K562 (cell line): ENCODE data around the gene SCARF1. TPM values are rescaled to one million over a fixed set of nuclear protein-coding genes. Genes with fewer than 3 reads are reported as not detected.

ENCODE experiments used
- ATAC-seq: fragments of 200-7000 bp; cut with Tn5 transposase; 3 replicates; pipeline ENCODE4 v1.9.1; 2020; ENCODE audit warnings: moderate library complexity
- BruUV-seq: library from RNA; stranded (reverse); fragments of 400-500 nt; replicated peaks from 2 replicates; lab custom pipeline; 2021; lab: Mats Ljungman, UMichigan
- CTCF ChIA-PET: fragments of 300-600 bp; formaldehyde crosslinking; extraction: SDS; loops from one replicate; lab custom pipeline; 2021; ENCODE audit warnings: low intra/inter-chr PET ratio; lab: Yijun Ruan, JAX
- POLR2A ChIA-PET: fragments of 300-600, 350-650 bp; sonication (Branson Sonifier 250); formaldehyde crosslinking; extraction: SDS; loops from one replicate; lab custom pipeline; 2021; ENCODE audit warnings: antibody characterized with exemption, inconsistent platforms; lab: Yijun Ruan, JAX
- DNase-seq, 4 experiments: peaks; one replicate each; pipeline versions ENCODE4 v3.0.0 to v3.0.0-alpha.2; 2011 to 2018; ENCODE audit warnings: low spot score in 3 of 4, mixed read lengths in 3 of 4; ENCODE audit errors: extremely low read depth in 1 of 4
- FAIRE-seq: peaks from 2 replicates; lab custom pipeline; 2011; peaks lifted over from hg19 to GRCh38; lab: Jason Lieb, UNC
- H2AFZ ChIP-seq: 2 replicates; pipeline ENCODE4 v1.6.0; 2011; ENCODE audit warnings: low read depth, low read length, control low read depth, inconsistent platforms
- H3K27ac ChIP-seq: fragments of 200-600 bp; 3 replicates; pipeline ENCODE4 v1.8.0; 2011; ENCODE audit warnings: low read depth, mild to moderate bottlenecking, control low read depth, inconsistent platforms, low read length, moderate library complexity, mixed read lengths; ENCODE audit errors: extremely low read depth
- H3K27me3 ChIP-seq, 2 experiments: fragments of 300-600 bp in 1 of 2; 2 replicates in 1 of 2; 3 replicates in 1 of 2; pipeline versions ENCODE4 v1.6.0 to v1.8.0; 2011; ENCODE audit warnings: inconsistent platforms in 2 of 2, low read length in 2 of 2, mild to moderate bottlenecking in 1 of 2, mixed read lengths in 1 of 2, moderate library complexity in 1 of 2; ENCODE audit not compliant: control insufficient read depth in 2 of 2, insufficient read depth in 2 of 2
- H3K36me3 ChIP-seq: fragments of 300-600 bp; 3 replicates; pipeline ENCODE4 v1.8.0; 2011; ENCODE audit warnings: mild to moderate bottlenecking, low read length, inconsistent platforms; ENCODE audit not compliant: control insufficient read depth, insufficient read depth
- H3K4me1 ChIP-seq, 2 experiments: fragments of 200-600 bp in 1 of 2; replicated peaks in 1 of 2; 2 replicates in 1 of 2; 3 replicates in 1 of 2; pipeline versions ENCODE4 v1.5.1 to v1.8.0; 2011; ENCODE audit warnings: inconsistent platforms in 2 of 2, low read length in 2 of 2, mild to moderate bottlenecking in 1 of 2, mixed read lengths in 1 of 2, moderate library complexity in 1 of 2; ENCODE audit not compliant: control insufficient read depth in 2 of 2, insufficient read depth in 2 of 2
- H3K4me2 ChIP-seq: 2 replicates; pipeline ENCODE4 v1.6.1; 2011; ENCODE audit warnings: low read length, control low read depth, inconsistent platforms, mixed read lengths; ENCODE audit not compliant: insufficient read depth
- H3K4me3 ChIP-seq: fragments of 200-600 bp; sonication (generic), shearing (Covaris generic); 2 replicates; pipeline ENCODE4 v1.5.1; 2016; ENCODE audit warnings: control low read depth, inconsistent platforms
- H3K79me2 ChIP-seq: fragments of 200-600 bp; 3 replicates; pipeline ENCODE4 v1.8.0; 2011; ENCODE audit warnings: low read length, inconsistent platforms; ENCODE audit not compliant: control insufficient read depth, insufficient read depth
- H3K9ac ChIP-seq, 2 experiments: 2 replicates each; pipeline versions ENCODE4 v1.6.0 to v1.6.1; 2011; ENCODE audit warnings: low read depth in 2 of 2, low read length in 2 of 2, control low read depth in 1 of 2, inconsistent platforms in 1 of 2, mild to moderate bottlenecking in 1 of 2, mixed read lengths in 1 of 2; ENCODE audit not compliant: insufficient read depth in 1 of 2
- H3K9me1 ChIP-seq: one replicate; pipeline ENCODE4 v1.6.0; 2011; ENCODE audit warnings: inconsistent platforms, mild to moderate bottlenecking, low read length, moderate library complexity; ENCODE audit not compliant: control insufficient read depth, insufficient read depth
- H3K9me3 ChIP-seq: replicated peaks from 2 replicates; pipeline ENCODE4 v1.5.1; 2011; ENCODE audit warnings: low read depth, low read length, inconsistent platforms; ENCODE audit not compliant: control insufficient read depth, insufficient read depth
- H4K20me1 ChIP-seq: replicated peaks from 2 replicates; pipeline ENCODE4 v1.6.1; 2011; ENCODE audit warnings: low read length, inconsistent platforms, mixed read lengths; ENCODE audit not compliant: control insufficient read depth, insufficient read depth
- POLR2G ChIP-seq: fragments of 200-400 bp; formaldehyde crosslinking; IDR thresholded peaks from 2 replicates; pipeline ENCODE4 v1.6.1; 2017; ENCODE audit warnings: low read depth, mild to moderate bottlenecking, antibody characterized with exemption, low read length, moderate library complexity
- PPARD ChIP-seq: fragments of 250-450 bp; sonication (Bioruptor Pico); IDR thresholded peaks from 2 replicates; pipeline ENCODE4 v1.8.0; 2022; ENCODE audit warnings: inconsistent platforms, mild to moderate bottlenecking, moderate library complexity
- RFX7 ChIP-seq: fragments of 250-450 bp; sonication (Bioruptor Pico); IDR thresholded peaks from 2 replicates; pipeline ENCODE4 v1.5.1; 2021; ENCODE audit warnings: mild to moderate bottlenecking
- WGBS: fragments of 100-300 bp; shearing (Covaris generic); methylation state at CpG from one replicate; pipeline ENCODE4 v1.1.6; 2016; ENCODE audit warnings: low coverage, mixed read lengths; ENCODE audit not compliant: insufficient coverage; ENCODE audit errors: missing lambda C conversion rate; 5-methylcytosine and 5-hydroxymethylcytosine counted together
- in situ Hi-C: fragments of 300-500 bp; cut with MboI; formaldehyde crosslinking; loops from 4 replicates; pipeline ENCODE4 v1.15.0; 2018; ENCODE audit warnings: inconsistent platforms, mixed read lengths
- intact Hi-C: fragments of 100-400 bp; cut with micrococcal nuclease; formaldehyde crosslinking; loops from 2 replicates; pipeline ENCODE4 v1.14.2; 2022
- polyA plus RNA-seq, 8 experiments: library from polyadenylated mRNA; depleted of rRNA in 4 of 8; stranded (reverse) in 5 of 8; unstranded in 3 of 8; fragments of >200 nt; fragmentation: Nextera tagmentation in 2 of 8; fragmentation: Illumina TruSeq in 1 of 8; extraction: Ambion mirVana in 2 of 8; extraction: Trizol in 1 of 8; gene quantifications; 2 replicates each; pipeline versions ENCODE4 v1.2.1 to v1.2.3, GENCODE V29; 2011 to 2014; ENCODE audit warnings: inconsistent platforms in 1 of 8, missing spikeins in 1 of 8
- total RNA-seq, 7 experiments: library from RNA; depleted of rRNA in 6 of 7; stranded (reverse); fragments of >200 nt in 6 of 7; fragmentation: Illumina TruSeq in 2 of 7; extraction: Trizol in 2 of 7; gene quantifications; 2 replicates each; pipeline versions ENCODE4 v1.2.1 to v1.2.3, GENCODE V29; 2011 to 2021; ENCODE audit warnings: low replicate concordance in 1 of 7
- TF ChIP-seq, protein P1 (sequence below), 3 experiments: IDR thresholded peaks in 2 of 3; conservative IDR thresholded peaks in 1 of 3; 2 replicates each; pipeline ENCODE4 v1.5.1; 2011 to 2012; ENCODE audit warnings: low read length in 3 of 3, mild to moderate bottlenecking in 3 of 3, control low read depth in 2 of 3, improper control_type of control experiment in 1 of 3, inconsistent platforms in 1 of 3, low read depth in 1 of 3, mixed read lengths in 1 of 3, moderate library complexity in 1 of 3; ENCODE audit not compliant: insufficient read depth in 2 of 3

The SCARF1 gene
- total and polyA plus RNA-seq, 9 of the 15 experiments (the other 6 are each of a cell fraction or from before 2014, with no cell fraction given): 0.04 to 2.1 (median 0.63) TPM

DNA sequence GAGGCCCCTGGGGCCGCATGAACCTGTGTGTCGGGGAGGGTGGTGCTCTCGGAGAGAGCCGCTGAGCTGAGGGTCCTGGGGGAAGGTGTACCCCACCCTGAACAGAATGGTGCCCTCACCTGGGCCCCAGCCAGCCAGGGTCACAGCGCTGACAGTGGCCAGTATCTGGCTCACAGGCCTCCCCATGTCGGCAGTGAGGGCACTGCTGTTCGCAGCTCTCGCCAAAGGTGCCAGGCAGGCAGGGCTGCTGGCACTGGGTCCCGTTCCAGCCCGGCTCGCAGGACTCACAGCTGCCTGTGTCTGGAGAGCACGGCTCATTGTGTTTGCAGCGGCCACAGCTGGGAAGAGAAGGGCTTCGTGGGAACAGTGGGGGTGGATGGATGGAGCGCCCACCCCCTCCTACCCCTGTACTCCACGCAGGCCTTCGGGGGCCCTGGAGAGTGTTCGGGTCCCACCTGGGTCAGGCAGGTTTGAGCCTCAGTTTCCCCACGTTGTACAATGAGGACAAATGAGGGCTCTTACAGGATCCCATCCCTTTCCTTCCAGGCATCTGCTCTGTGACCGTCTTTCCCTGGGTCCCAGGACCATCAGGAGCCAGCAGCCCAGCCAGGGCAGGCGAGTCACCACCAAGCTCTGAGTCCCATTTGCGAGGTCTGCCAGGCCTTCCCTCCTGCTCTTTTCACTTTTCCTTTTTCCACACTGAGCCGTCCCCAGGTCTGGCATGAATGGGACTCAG is 5.0 kb downstream of the SCARF1 start:
- Histone ChIP-seq H3K79me2 (no peaks in the 10 kb centered on the region), H4K20me1 (no peaks in the 10 kb centered on the region), H3K27me3 (no peaks in the 10 kb centered on the region), H3K4me2 (no peak overlapping the region), H3K9ac (peak overlapping the region in 1 of 2 experiments; percentile 20; a peak in 1 of 4 replicates), H3K36me3 (no peaks in the 10 kb centered on the region; the same call in 2 of the 3 replicates), H3K4me1 (peaks cover 0 to 46% of the 10 kb centered on the region in 2 experiments; a peak in 2 of 5 replicates), H3K4me3 (no peak overlapping the region), H3K9me1 (no peaks in the 10 kb centered on the region), H3K9me3 (no peaks in the 10 kb centered on the region), H2AFZ (no peak overlapping the region), H3K27ac (no peak overlapping the region)
- ChIA-PET CTCF (no interaction called here), POLR2A (interaction anchor here (1.0 kb wide), 1 partner anchor 124 kb away, joined by 3 read pairs; the partner anchor contains the start of gene INPP5K)
- BruUV-seq: no TSS peak
- WGBS: 50% methylated on average over 22 of the region's 23 CpGs
- intact Hi-C loops: no loop called here
- no peak for FAIRE-seq
- in situ Hi-C loops: no loop called here
- TF ChIP-seq PPARD (CRISPR knock-in tag) (no peak), POLR2G (peak; percentile 68), RFX7 (CRISPR knock-in tag) (no peak)
- TF ChIP-seq, protein P1, sequence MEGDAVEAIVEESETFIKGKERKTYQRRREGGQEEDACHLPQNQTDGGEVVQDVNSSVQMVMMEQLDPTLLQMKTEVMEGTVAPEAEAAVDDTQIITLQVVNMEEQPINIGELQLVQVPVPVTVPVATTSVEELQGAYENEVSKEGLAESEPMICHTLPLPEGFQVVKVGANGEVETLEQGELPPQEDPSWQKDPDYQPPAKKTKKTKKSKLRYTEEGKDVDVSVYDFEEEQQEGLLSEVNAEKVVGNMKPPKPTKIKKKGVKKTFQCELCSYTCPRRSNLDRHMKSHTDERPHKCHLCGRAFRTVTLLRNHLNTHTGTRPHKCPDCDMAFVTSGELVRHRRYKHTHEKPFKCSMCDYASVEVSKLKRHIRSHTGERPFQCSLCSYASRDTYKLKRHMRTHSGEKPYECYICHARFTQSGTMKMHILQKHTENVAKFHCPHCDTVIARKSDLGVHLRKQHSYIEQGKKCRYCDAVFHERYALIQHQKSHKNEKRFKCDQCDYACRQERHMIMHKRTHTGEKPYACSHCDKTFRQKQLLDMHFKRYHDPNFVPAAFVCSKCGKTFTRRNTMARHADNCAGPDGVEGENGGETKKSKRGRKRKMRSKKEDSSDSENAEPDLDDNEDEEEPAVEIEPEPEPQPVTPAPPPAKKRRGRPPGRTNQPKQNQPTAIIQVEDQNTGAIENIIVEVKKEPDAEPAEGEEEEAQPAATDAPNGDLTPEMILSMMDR (IDR thresholded peaks at IDR 0.05 in 2 of 3, conservative IDR thresholded peaks at IDR 0.05 in 1 of 3; ENCODE audit: insufficient read depth in 2 of 3, low read depth in 1 of 3, low read length in 3 of 3): no peak
- ATAC-seq: no peak
- DNase-seq: no peak
